ENCODE results near the gene ERMN. TPM values are rescaled to one million over a fixed set of nuclear protein-coding genes. Genes with fewer than 3 reads are reported as not detected.
A peak's percentile ranks its signal among the peaks of the same experiment; 100 is the strongest.

The ERMN gene
- total RNA-seq, 6 experiments from 2014 or later: 1.3 TPM; not detected in 5

DNA sequence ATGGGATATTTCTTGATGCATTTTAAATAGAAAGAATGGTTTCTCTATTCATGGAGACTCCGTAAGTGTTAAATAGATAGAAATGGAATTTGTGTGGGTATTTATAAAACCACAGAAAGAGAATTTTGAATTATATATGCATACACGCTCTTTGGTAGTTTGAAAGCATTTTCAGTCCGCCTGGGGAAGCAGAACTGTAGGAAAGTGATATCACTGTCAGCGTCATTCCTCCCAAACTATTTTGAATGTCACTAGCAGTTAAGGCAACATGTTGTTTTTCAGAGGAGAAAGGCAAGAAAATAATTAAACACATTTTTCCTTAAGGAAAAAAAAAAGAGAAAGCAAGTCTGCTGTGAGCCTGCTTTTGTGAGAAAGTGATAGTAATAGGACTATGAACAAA, 8.7 kb upstream of the ERMN start:
- intact Hi-C loops (cut with DNase I): no loop called here
- ATAC-seq (no peak), DNase-seq (no peak)
- Histone ChIP-seq H3K27ac (no peak overlapping the region), H3K9me3 (no peaks in the 10 kb centered on the region), H3K27me3 (no peaks in the 10 kb centered on the region), H3K36me3 (no peaks in the 10 kb centered on the region), H3K4me1 (peaks cover 0 to 5% (median 0%) of the 10 kb centered on the region in 4 donors), H3K4me3 (no peak overlapping the region)
- TF ChIP-seq, protein P1, sequence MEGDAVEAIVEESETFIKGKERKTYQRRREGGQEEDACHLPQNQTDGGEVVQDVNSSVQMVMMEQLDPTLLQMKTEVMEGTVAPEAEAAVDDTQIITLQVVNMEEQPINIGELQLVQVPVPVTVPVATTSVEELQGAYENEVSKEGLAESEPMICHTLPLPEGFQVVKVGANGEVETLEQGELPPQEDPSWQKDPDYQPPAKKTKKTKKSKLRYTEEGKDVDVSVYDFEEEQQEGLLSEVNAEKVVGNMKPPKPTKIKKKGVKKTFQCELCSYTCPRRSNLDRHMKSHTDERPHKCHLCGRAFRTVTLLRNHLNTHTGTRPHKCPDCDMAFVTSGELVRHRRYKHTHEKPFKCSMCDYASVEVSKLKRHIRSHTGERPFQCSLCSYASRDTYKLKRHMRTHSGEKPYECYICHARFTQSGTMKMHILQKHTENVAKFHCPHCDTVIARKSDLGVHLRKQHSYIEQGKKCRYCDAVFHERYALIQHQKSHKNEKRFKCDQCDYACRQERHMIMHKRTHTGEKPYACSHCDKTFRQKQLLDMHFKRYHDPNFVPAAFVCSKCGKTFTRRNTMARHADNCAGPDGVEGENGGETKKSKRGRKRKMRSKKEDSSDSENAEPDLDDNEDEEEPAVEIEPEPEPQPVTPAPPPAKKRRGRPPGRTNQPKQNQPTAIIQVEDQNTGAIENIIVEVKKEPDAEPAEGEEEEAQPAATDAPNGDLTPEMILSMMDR (IDR thresholded peaks at IDR 0.05): no peak
- no peak for TF ChIP-seq POLR2A (IDR thresholded peaks at IDR 0.05)
- WGBS (ENCODE audit: insufficient coverage, low coverage, low lambda C conversion rate, missing lambda C conversion rate): 91% methylated on average over 4 of the region's 4 CpGs

- no peak overlapping the region for H3K27ac ChIP-seq
- TF ChIP-seq, protein P1 (IDR thresholded peaks at IDR 0.05): no peak
- no peak for TF ChIP-seq POLR2A (IDR thresholded peaks at IDR 0.05)
- no peaks in the 10 kb centered on the region for H3K9me3 ChIP-seq
- H3K4me1 ChIP-seq: peaks cover 0 to 5% (median 0%) of the 10 kb centered on the region in 4 donors
- WGBS (ENCODE audit: insufficient coverage, low coverage, low lambda C conversion rate, missing lambda C conversion rate): 81% methylated on average over 2 of the region's 2 CpGs
- intact Hi-C loops (cut with DNase I): no loop called here
- no peak for ATAC-seq
- no peaks in the 10 kb centered on the region for H3K27me3 ChIP-seq
- no peak for DNase-seq
- no peaks in the 10 kb centered on the region for H3K36me3 ChIP-seq
- H3K4me3 ChIP-seq: no peak overlapping the region
These were observed 7.9 kb upstream of the ERMN start for GRCh38 chr2:157333304-157334047.

- TF ChIP-seq POLR2A (IDR thresholded peaks at IDR 0.05): no peak
- TF ChIP-seq, protein P1 (IDR thresholded peaks at IDR 0.05): no peak
These were observed 3.9 kb upstream of the ERMN start for GRCh38 chr2:157329524-157329923.

DNA sequence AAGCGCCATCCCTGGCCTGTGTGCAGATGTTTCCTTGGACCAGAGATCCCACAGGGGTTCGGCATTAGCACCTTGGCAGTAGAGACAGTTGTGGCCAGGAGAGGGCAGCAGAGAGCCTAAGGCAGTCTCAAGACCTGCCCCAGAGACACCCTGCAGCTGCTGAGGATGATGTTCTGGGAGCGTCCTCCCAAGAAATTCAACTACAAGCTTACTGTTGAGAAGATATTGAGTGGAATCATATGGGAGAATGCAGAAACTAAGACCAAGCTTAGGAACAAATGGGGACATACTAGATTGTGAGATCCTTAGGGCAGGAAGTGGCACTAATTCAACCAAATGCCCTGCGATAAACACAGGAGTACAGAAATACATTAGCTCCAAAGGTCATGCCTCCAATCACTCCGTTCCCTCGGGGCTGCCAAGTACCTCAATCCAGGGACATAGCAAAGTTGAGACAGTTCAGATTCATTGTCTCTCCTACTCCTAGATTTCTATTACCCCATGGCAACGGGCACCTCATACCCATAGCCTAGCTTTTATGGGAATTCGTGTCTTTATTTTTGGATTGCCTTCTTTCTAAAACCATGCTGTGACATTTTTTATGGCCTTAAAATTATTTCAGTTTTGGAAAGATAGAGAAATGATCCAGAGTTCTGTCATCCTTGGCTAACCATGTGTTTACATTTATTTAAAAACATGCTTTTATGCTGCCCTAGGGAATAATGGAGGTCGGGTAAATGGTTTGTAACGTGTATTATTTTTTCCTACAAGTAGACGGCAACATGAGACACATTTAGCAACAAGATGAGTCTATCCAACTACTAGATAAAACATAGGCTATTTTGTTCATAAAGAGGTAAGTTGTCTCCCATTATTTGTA, 2.2 kb upstream of the ERMN start:
- no peaks in the 10 kb centered on the region for H3K9me3 ChIP-seq
- 37% methylated on average over 11 of the region's 11 CpGs for WGBS (ENCODE audit: insufficient coverage, low coverage, low lambda C conversion rate, missing lambda C conversion rate)
- ATAC-seq (peak; percentile 92 to 96 (median 93)), DNase-seq (peak; percentile 66 to 79 (median 78))
- H3K4me3 ChIP-seq: no peak overlapping the region
- H3K27me3 ChIP-seq: no peaks in the 10 kb centered on the region
- H3K4me1 ChIP-seq: peaks cover 0 to 5% (median 0%) of the 10 kb centered on the region in 4 donors
- no peak overlapping the region for H3K27ac ChIP-seq
- H3K36me3 ChIP-seq: no peaks in the 10 kb centered on the region
- TF ChIP-seq POLR2A (IDR thresholded peaks at IDR 0.05): no peak
- TF ChIP-seq, protein P1 (IDR thresholded peaks at IDR 0.05): peak; percentile 71 to 95 (median 94)
- intact Hi-C loops (cut with DNase I): no loop called here

More at GRCh38 chr2:157329524-157329923, 3.9 kb upstream of the ERMN start:
- Histone ChIP-seq H3K27ac (no peak overlapping the region), H3K27me3 (no peaks in the 10 kb centered on the region), H3K9me3 (no peaks in the 10 kb centered on the region), H3K4me1 (peaks cover 0 to 5% (median 0%) of the 10 kb centered on the region in 4 donors), H3K4me3 (no peak overlapping the region), H3K36me3 (no peaks in the 10 kb centered on the region)
- intact Hi-C loops (cut with DNase I): no loop called here
- ATAC-seq: peak; percentile 84 to 93 (median 86)
- DNase-seq: peak; percentile 54 to 66 (median 56)
- 22% methylated on average over 3 of the region's 9 CpGs for WGBS (ENCODE audit: insufficient coverage, low coverage, low lambda C conversion rate, missing lambda C conversion rate)
